ENCODE measurements around the gene FAM53B.

Gene FAM53B

DNA sequence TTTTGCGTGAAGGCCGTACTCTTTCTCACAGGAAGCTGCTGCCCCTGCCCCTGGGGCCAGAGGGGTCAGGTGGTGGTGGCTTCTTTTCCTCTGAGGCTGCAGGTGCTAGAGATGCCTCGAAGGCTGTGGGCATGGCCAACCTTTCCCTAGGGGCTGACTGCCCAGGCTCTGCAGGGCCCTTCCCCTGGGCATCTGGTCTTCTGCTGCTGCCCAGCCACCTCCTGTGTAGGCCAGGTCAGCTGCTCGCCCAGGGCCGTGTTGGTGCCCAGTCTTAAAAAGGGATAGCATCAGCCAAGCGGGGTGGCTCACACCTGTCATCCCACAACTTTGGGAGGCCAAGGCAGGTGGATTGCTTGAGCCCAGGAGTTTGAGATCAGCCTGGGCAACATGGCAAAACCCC, 114.3 kb downstream of the FAM53B start:
- no peak for DNase-seq (ENCODE audit: low read depth, low spot score)

GRCh38 chr10:124629415-124629814, 114.8 kb downstream of the FAM53B start:
- no peak for DNase-seq (ENCODE audit: low read depth, low spot score)

DNA sequence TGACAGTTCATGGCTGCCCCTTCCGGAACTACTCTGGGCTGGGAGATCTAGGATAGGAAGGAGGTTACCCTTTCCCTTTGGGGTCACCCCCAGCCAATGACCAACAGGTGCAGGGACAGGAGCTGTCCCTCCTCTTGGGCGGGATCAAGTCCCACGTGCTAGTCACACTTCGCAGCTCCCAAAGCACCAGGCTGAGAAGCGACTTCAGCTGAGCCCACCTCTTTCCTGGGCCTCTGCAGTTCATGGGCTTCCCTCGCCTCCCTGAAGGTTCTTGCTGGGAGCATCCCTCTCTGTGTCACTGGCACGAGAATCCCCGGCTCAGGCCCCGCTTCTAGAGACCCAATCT, 115.5 kb downstream of the FAM53B start:
- DNase-seq (ENCODE audit: low read depth, low spot score), result no peak

DNA sequence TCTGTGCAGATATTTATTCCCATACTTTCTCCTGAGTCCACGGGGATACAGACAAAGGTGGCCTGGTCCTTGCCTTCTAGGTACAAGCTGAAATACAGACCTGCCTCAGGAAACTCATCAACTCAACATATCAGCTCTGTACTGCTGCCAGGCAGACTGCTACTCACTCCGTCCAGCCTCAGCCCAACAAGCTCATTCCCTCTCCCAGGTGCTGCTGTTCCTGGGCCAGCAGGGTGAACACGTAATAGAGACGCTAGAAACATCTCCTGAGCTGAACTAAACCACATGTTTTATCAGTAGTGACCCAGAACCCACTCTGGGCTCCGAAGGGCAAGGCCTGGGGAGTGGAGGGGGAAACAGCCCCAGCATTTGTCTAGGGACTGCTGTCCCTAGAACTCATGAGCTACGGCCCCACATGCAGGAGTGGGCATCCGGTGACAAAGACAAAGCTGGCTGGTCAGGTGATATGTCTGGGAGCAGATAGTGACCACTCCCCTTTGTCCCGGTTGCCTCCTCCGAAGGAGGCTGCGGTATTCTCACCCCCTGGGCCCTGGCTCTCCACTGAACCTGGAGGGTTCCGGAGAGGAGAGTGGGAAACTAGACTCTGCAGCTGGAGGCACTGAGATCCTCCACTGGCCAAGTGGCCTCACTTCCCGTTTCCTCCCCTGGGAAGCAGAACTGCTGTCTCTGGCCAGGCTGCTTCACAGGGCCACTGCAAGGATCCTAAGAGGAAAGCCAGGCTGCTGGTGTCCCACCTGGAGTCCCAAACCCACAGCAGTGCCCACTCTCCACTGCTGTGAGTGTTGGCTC, 116.1 kb downstream of the FAM53B start:
- no peak for DNase-seq (ENCODE audit: low read depth, low spot score)

GRCh38 chr10:124626759-124627380, 117.3 kb downstream of the FAM53B start:
- no peak for DNase-seq (ENCODE audit: low read depth, low spot score)

DNA sequence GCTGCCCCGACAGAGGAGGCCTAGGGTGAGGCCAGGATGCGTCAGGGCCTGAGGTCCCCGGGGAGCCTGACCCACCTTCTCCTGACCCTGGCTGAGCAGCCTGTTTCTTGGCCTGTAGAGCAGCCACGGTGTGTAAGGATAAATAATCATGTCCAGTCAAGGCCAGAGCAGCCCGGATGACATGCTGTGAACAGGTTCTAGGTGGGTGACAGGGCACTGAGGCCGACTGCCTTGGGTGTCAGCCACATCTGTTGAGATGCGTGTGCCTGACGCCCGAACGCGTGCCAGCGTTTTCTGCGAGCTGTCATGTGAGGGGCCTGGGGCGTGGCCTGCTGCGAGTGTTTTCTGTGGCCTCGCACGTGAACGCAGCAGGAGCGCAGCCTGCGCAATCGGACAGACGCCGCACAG, 118.3 kb downstream of the FAM53B start:
- no peak for DNase-seq (ENCODE audit: low read depth, low spot score)

DNA sequence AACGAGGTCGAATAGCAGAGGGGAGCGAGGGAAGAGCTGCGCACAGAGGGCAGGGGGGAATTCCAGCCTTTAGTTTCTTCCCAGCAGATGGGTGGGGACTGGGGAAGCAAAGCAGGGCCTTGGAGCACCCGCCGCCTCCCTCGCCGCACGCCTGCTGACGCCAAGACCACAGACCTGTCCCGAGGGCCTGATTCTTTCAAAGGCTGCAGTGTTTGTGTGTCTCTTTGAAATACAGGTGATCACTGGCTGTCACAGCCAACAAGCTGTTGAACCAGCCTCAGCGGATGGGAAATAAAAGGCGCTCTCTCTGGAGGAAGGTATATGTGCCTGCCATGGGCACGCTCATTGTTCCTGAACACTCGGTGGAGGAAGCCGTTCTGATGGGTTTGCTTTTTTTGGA, 119.3 kb downstream of the FAM53B start:
- no peak for DNase-seq (ENCODE audit: low read depth, low spot score)

DNA sequence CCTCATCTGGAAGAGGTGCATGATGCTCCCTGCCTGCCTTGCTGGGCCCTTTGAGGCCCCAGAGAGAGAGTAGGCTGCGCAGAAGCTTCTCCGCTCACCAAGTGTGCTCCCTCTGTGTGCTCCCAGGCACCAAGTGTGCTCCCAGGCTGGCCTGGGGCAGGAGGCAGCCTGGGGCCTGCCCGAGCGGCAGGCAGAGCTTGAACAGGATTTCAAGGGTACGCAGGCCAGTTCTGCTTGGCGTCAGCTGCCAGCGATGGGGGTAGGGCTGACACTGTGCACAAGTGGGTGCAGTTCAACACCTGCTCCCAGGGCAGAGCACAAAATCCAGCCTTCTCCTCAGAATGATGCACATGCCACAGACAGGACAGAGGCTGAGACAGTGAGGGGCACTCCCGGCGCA, 119.7 kb downstream of the FAM53B start:
- no peak for DNase-seq (ENCODE audit: low read depth, low spot score)

DNA sequence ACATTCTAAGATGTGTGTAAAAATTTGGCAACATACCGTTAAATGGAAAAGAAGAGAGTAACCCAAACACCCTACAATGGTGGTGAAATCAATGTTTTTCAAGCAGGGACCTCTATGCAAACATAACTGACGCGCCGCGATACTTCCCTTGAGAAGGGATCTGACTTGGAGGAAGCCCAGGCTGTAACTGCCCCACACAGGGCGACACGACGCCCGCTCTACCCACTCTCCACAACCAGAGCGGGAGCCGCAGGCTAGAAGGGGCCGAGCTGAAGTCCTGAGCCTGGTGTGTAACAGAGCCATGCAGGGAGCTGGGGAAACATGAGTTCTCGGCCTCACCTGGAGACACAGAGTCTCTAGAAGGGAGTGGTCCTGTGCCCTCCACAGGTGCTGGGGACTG, 120.2 kb downstream of the FAM53B start:
- no peak for DNase-seq (ENCODE audit: low read depth, low spot score)

DNA sequence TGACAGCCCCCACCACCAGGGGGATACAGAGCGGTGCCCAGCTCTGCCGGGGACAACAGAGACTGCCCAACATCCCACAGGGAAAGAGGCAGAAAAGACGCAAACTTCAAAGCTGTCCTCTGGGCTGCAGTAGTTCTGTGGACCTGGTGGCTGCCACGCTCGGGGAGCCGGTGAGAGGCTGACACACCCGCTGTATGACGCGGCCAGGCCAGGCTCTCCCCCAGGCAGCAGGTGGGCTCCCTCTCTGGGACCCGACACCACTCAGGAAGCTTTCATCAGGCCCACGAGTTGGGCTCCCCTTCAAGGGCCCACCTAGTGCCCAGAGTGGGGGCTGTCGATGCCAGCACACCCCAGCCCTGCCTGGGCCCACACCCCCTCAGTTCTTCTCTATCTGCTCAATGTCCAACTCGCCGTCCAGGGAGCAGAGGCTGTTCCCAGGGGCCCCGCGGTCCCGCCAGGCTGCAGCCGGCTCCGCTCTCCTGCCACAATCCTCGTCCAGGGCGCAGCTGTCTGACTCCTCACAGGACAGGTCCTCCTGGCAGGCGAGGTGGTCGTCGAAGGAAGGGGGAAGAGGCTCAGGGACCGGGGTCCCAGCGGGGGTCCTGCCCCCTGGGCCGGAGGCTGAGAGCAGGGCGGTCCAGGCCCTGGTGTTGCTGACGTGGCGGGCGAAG, 121.2 kb downstream of the FAM53B start:
- DNase-seq (ENCODE audit: low read depth, low spot score), result no peak

GRCh38 chr10:124622158-124622557, 122.0 kb downstream of the FAM53B start:
- DNase-seq (ENCODE audit: low read depth, low spot score), result no peak

DNA sequence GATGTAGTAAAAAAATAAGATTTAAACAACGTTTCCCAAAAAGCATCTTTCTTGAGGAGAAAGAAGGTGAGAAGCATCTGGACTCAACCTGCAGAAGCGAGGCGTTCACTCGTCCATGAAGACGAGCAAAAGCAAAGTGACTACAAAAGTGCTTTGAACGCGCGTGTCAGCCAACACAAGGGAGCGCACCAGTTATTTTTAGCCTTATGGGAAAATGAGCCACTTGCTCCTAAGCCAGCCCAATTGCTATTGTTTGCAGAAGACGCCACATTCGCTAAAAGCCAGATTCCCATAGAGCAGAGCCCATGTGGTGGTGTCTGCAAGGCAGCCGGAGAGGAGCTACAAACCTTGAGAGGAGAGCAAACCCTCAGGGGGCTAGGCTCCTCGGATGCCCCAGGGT, 122.5 kb downstream of the FAM53B start:
- no peak for DNase-seq (ENCODE audit: low read depth, low spot score)

- no peak for DNase-seq (ENCODE audit: low read depth, low spot score)
These were observed 124.2 kb downstream of the FAM53B start for GRCh38 chr10:124619802-124620490.

DNA sequence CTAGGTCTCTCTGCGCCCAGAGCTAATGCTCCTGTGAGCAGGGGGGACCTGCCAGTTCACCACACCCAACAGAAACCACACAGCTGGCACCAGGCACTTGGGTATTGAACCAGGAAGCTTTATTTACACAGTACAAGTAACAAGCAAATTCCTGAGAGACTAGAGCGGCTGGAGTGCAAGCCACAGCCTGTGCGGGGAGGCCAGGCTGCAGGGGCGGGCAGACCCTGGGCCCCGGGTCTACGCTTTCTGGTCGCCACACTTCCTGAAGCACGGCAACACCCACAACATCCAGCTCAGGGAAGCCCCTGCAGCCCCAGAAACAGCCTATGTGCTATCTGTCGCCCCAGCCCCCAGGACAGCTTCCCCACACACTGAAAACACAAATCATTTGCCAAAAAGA, 125.0 kb downstream of the FAM53B start:
- no peak for DNase-seq (ENCODE audit: low read depth, low spot score)

DNA sequence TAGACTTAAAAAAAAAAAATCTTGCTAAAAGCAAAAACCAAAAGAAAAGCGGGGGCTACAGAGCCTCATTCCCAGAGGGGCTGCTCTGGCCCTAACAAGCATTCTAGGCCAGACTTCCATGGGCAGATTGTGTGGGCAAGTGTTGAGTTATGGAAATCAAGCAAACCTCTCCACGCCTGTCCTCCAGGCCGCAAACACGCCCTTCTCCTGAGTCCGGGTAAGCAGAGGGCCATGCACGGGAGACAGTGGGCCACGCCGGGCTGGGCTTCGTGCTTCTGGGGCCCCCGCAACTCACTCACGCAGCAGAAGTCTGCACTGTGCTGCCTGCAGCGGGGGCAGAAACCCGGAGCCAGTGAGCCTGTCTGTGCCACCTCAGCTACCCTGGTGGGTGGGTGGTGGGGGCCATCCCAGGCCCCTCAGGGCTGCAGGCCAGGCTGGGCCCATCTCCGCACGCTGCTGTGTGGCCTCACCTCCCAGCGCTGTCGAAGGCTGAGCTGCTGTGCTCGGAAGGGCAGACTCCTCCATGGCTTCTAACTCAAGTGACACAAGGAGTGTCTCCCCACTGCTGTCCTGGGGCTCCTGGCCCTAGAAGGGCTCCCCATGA, 125.6 kb downstream of the FAM53B start:
- no peak for DNase-seq (ENCODE audit: low read depth, low spot score)

DNA sequence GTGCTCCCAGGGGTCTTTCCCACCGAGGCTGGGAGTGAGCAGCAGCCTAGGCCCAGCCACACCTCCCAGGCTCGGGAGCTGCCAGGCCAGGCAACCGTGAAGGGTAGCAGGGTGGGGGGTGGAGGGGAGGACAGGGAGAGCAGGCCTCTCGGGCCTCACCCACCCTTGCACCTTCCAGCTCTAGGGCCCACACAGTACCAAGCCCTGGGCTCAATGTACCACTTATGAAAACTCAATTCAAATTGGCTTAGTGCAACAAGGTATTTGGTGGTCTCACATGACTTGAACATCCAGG, 127.4 kb downstream of the FAM53B start:
- no peak for DNase-seq (ENCODE audit: low read depth, low spot score)

DNA sequence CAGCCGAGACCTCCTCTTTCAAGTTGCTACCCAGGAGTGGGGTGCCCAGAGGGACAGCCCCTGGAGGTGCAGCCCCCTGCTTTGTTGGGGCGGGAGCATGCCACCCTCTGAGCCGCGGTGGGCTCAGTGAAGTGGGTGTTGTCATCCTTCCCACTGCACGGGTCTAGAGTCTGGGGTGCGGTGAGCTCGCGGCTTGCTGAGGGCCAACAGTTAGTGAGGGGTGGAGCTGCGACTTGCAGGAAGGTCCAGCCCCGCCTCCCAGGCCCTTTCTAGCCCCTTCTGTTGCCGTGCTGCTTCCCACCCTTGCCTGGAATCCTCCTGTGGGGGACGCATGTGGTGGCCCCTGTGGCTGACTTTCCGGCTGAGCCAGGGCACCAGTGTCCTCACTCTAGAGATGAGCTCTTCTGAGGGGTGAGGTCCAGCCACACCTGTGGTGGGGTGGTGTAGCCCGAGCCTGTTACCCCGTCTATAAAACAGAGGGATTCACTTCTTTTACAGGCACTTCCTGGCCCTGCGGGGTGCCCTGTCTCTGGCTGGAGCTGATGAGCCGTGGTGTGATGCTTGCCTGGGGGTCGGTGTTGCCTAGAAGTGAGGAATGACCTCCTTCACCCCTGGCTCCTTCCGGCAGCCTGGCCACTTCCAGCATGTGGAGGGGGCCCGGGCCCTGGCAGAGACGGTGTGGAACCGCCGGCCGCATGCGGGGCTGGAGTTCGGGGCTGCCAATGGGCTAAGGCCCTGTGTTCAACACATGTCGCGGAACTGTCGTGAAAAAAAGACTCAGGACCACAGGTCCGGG, 127.9 kb downstream of the FAM53B start:
- DNase-seq (ENCODE audit: low read depth, low spot score), result no peak

DNA sequence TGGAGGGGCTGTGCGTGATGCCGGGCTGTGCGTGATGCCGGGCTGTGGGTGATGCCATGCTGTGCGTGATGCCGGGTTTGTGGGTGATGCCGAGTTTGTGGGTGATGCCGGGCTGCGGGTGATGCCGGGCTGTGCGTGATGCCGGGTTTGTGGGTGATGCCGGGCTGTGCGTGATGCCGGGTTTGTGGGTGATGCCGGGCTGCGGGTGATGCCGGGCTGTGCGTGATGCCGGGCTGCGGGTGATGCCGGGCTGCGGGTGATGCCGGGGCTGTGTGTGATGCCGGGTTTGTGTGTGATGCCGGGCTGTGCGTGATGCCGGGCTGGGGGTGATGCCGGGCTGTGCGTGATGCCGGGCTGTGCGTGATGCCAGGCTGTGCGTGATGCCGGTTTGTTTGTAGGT, 128.9 kb downstream of the FAM53B start:
- no peak for DNase-seq (ENCODE audit: low read depth, low spot score)

GRCh38 chr10:124614003-124614659, 130.0 kb downstream of the FAM53B start:
- no peak for DNase-seq (ENCODE audit: low read depth, low spot score)

DNA sequence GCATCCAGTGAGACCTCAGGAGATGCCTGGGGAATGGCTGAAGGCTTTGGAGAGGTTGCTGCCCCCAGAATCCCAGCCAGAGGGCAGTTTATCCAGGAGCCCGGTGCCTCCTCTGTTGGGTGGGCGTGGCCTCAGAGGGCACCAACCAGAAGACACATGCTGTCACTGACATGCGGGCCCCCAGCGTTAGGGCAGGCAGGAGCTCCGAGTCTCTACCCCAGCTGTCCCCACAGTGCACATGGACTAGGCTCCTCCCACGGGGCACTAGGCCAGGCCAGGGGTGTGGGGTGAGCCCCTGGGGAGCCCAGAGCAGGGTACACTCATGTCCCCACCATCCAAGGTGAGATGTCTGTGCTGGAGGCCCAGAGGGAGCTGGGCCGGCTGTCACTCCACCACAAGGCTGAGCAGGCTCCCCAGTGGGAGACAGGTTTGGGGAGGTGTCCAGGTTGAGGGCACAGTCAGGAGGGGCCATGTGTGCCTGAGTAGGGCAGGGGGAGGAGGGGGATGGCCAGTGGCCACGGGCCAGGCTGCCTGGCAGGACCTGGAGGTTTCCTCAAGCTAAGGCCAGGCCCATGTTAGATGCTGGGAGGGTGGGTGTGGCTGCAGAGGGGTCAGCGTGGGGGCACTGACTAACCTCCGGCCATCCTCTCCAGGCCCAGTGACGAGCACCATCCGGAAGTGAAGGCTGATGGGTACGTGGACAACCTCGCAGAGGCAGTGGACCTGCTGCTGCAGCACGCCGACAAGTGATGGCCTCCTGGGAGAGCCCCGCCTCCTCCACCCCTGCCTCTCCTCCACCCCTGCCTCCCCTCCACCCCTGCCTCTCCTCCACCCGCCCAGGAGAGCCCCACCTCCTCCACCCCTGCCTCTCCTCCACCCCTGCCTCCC, 131.3 kb downstream of the FAM53B start:
- no peak for DNase-seq (ENCODE audit: low read depth, low spot score)

Measured in smooth muscle cell of the brain vasculature (primary cell).